ENCODE measurements around the gene C2orf76.

GRCh38 chr2:119316066-119316465 lies 50.6 kb downstream of the C2orf76 start:
- no peak for TF ChIP-seq POLR2AphosphoS5 (IDR thresholded peaks at IDR 0.05)
- TF ChIP-seq, protein P1, sequence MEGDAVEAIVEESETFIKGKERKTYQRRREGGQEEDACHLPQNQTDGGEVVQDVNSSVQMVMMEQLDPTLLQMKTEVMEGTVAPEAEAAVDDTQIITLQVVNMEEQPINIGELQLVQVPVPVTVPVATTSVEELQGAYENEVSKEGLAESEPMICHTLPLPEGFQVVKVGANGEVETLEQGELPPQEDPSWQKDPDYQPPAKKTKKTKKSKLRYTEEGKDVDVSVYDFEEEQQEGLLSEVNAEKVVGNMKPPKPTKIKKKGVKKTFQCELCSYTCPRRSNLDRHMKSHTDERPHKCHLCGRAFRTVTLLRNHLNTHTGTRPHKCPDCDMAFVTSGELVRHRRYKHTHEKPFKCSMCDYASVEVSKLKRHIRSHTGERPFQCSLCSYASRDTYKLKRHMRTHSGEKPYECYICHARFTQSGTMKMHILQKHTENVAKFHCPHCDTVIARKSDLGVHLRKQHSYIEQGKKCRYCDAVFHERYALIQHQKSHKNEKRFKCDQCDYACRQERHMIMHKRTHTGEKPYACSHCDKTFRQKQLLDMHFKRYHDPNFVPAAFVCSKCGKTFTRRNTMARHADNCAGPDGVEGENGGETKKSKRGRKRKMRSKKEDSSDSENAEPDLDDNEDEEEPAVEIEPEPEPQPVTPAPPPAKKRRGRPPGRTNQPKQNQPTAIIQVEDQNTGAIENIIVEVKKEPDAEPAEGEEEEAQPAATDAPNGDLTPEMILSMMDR (IDR thresholded peaks at IDR 0.05), result no peak
- no peak for TF ChIP-seq POLR2A (IDR thresholded peaks at IDR 0.05)
- no peak for TF ChIP-seq EP300 (IDR thresholded peaks at IDR 0.05)
